SW480 (cell line): ENCODE data around the gene TMEM169.
A peak's percentile ranks its signal among the peaks of the same experiment; 100 is the strongest.
"Not testable (repeated sequence)": the region's sequence is repeated elsewhere in the genome, so short reads cannot be mapped to it uniquely, and the experiment has no call there.

Experiments used
- DNase-seq: peaks from one replicate; pipeline ENCODE4 v3.0.0-alpha.2; 2016; ENCODE audit warnings: low spot score

TMEM169 gene

DNA sequence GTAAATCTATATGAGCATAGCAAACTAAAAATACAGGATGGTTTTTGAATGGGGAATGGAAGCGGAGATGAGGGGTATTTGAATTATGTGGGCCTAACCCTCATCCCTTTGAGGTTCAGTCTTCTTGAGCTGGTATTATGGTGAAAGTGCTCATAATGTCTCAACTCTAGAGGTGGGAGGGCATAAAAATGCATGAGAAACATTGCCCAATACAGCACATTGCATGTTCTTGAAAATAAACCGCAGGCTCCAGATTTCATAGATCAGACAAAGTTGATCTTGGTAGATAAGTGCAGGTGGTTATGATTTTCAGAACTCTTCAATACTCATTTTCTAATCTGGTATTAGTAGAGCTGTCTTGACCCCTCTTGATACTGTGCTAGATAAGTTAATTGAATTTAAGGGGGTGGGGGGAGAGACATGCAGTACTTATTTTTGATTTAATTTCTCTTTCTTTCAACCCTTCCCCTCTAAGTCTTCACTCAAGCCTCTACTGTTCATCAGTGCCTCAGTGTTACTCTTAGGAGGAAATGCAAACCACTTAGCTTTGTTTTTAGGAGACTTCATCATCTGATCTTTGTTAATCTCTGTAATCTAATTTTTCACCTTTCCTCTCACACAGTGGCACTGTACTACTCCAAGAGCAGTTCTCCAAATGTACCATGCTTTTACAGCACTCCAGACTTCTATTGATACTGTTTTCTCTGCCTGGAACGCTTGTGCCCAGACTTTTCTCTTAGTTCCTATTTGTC lies 49.6 kb downstream of the TMEM169 start:
- DNase-seq: no peak

DNA sequence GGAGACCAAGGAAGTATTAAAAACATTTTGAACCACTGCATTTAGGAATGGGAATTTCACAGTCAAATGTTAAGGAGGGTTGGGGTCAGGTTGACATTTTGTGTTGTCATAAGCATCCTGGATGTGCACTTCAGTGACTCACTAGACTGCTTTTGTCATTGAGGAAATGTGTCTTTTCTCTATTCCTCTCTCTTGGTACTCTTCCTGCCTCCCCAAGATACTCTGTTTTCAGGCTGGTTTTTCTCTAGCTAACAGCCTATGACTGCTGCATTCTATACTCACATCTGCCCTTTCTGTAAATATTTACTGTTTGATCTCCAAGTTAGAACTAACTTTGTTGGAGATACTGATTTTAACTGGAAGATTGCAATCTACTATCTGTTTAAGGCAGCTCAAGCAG lies 50.9 kb downstream of the TMEM169 start:
- no peak for DNase-seq

DNA sequence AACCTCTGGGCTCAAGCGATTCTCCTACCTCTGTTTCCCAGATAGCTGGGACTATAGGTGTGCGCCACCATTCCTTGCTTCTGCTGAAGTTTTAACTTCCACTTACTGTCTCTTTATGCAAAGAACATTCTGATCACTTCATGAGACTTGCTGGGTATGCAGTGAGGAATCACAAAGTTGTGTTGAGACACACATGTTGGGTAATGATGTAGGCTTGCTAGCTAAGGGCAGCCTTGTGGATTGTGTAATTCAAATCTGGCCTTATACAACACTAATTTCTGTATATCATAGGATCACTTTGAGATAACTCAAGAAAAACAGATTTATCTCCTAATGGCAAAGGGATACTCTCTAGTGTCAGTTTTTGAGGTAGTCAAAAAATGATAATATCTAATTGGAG lies 51.7 kb downstream of the TMEM169 start:
- no peak for DNase-seq

DNA sequence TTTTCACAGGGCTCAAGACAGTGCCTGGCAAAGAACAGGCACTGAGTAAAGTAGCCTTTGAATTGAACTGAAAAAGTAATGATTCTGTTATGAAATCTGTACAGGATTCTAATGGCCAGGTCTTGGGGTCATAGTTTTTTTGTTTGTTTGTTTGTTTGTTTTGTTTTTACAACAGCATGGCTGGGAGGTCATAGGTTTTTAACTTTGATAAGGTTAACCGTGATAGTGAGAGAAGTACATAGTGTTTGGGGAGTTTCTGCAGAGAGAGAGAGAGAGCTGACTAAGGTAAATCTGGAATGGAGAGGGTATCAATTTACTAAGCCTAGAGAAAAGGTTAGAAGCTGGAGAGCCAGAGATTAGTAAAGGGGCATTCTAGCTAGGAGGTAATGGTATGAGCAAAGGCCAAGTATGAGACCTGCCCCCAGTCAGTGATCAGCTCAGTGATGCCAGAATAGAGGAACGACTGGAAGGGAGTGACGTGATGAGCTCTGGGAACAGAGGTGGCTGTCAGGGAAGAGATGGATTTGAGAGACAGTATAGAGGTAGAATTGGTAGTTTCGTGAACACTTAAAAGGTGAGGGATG lies 53.3 kb downstream of the TMEM169 start:
- DNase-seq: no peak

DNA sequence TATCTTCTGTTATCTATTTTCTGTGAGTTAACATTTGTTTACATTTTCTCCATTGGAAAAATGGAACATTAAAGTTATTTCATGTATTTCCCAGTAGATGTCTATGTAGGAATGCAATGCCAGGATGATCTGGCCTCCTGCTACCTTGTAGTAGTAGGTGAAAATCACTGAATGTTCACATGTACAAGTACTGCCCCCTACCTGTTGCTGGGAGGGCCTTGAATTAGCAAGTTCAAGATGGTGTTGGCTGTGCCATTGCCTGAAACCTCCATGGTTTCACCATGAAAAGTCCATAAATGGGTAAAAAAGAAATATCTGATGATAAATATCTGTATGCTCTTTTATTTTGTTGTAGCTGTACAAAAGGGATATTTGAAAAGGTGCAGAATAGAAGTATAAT lies 58.2 kb downstream of the TMEM169 start:
- DNase-seq: peak; percentile 46

DNA sequence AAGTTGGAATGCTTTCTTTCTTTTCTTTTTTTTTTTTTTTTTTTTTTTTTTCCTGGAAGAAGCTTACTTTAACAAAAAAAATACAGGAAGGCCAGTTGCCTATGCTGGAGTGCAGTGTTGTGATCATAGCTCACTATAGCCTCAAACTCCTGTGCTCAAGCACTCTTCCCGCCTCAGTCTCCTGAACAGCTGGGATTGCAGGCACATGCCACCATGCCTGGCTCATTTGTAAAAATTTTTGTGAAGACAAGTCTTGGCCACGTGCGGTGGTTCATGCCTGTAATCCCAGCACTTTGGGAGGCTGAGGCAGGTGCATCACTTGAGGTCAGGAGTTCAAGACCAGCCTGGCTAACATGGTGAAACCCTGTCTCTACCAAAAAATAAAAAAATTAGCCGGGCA lies 59.8 kb downstream of the TMEM169 start:
- DNase-seq: not testable (repeated sequence)

DNA sequence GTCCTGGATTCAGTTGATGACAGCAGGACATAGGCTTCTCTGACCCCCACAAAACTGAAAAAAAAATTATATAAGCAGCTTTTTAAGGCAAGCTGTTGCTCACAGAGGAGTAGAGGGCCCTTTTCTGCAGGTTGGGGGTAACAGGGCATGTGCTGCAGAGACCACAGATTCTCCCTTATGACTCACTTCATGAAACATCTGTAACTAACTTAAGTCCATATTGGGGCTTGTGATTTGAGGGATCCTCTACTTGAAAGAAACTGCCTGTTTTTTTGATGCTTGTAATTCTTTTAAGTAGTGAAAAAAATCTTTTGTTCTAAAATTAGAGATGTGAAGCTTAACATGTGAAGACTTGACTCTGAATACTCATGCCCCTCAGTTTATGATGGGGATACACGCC lies 60.8 kb downstream of the TMEM169 start:
- no peak for DNase-seq

DNA sequence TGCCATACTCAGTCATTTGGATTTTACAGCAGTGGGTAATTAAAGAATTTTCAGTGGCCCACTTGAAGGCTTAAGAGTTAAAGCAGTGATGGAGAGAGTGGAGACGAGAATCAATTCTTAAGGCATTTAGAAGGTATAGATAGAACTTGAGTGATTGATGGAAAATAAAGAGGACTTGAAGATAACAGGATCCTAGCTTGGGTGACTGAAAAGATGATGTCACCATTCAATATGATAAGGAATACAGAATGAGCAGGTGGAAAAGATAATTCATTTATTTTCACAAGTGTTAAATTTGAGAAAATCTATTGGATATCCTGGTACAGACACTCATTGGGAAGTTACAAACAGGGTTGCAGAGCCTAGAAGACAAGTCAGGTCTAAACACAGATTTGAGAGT lies 62.7 kb downstream of the TMEM169 start:
- DNase-seq: no peak

DNA sequence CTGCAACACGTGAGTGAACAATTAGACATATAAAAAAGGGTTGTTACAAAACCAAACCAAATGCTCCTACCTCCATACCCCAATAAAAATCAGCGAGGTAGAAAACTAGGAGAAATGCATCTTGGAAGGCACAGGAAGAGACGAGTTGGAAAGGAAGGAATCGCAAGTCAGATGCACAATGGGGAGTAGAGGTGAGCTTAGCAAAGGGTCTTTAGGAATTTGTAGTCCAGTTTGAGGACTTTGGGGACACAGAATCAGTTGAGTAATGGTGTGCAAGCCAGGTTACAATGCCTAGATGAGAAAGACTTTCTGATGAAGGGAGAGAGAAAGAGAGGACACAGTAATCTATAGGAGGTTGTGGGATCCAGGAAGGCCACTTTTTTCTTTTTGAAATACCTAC lies 63.1 kb downstream of the TMEM169 start:
- DNase-seq: no peak

DNA sequence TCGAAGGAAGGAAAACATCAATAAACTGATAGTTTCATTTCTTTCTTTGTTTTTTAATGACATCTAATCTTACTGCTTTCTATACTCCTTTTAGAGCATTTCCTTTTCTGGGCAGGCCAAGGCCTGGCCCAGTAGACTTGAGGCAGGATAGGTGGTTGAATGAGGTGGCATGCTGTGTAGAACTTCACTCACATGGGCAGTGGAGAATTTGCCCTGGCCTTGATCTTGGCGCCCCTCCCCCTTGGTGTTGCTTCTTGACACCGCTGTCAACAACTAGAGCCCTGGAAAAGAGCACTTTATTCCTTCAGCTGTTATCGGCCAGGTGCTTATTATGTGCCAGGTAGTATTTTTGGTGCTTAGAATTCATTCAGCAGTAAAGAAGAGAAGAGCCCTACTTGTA lies 64.9 kb downstream of the TMEM169 start:
- no peak for DNase-seq

DNA sequence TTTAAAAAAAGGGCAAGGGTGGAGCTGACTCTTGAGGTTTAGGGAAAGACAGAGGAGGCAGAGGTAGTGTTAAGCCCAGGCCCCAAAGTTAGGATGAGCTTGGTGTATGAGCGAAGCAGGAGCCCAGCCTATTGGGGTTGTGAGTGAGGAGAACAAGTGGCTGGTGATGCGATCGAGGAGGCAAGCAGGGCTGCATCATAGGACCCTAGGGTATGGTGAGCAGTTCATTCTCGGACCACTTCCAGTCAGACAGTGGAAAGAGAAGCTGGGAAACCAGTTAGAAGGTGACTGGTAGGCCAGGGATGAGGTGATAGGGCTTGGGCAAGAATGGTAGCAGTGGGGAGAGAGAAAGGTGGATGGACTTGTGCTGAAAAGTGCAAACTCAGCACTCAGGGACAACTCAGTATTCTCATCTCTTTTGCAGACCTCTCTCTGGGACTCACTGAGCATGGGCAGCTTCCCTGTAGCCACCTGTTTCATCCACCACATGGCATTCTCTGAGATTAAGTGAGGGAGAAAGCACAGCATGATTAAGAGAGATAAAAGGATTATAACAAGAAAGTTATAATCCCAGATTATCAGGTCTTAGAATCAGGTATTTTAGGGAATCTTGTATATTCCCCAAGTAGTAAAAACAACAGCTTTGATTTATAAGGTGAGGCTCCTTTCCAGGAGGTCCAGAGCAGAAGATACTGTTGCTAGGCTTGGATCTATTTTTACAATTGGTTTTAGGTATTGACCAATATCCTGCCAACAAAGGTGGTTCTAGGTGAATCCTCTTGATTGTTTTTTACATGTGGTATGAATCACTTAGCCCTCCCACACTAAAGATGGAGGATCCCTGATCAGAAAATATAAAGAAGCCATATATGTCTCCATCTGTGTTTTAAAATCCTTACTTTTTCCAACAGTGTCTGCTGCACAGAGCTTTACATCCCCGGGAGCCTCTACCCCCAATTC lies 65.7 kb downstream of the TMEM169 start:
- DNase-seq: no peak

DNA sequence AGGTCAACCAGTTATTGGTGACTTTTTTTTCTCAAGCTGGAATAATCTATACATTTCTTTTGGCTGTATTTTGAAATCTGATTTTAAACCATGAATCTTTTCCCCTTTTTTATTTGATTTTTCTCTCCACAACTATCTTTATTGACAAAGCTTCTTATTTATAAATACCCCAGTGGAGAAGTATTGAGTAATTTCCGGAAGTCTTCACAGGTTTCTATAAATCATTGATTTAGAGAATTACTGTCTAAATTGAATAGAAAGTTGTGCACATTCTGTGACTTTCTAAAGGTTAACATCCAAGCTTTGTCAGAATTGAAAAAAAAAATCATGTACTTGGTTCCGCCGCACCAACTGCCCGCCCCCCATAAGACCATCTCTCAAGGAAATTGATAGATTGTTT lies 67.3 kb downstream of the TMEM169 start:
- DNase-seq: no peak

DNA sequence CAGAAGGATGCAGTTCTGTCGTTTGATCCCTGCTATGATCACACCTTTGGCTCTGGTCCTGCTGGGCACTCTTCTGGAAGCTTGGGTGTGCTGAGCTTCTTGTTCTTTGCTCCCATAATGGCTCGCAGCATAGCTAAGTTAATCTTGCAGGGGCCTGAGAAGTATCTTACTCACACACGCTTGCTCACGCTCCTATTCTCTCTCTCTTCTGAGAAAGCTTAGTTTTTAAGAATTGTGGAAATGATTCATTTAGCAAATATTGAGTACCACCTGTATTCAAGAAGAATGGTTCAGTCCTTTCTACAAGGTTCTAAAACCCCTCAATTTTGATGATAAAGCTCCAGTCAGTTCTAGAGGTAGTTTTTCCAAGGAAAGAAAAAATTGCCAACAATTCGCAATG lies 68.0 kb downstream of the TMEM169 start:
- no peak for DNase-seq

DNA sequence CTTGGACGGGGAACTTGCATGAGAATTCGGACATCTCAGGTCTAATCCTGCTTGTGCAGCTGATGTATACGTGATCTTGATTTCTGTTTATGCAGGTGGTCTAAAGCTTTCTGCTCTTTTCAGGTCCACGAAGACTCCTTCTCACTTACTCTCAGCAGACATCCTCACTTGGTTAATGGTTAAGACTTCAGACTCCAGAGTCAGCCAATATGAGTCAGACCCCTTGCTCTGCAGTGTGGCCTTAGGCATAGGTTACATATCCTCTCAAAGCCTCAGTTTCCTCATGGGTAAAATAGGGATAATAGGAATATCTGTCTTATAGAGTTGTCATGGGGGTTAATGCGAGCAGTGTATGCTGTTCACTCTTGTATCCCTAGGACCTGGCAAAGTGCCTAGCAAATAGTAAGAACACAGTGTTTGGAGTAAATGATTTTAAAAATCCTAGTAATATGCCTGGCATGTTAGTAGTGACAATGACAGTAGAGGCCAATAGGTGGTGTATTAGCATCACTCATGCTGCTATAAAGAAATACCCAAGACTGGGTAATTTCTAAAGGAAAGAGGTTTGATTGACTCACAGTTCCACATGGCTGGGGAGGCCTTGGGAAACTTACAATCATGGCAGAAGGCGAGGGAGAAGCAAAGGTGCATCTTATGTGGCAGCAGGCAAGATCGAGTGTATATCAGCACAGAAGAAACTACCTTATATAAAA lies 69.8 kb downstream of the TMEM169 start:
- no peak for DNase-seq
